Activated T-cell treated with anti-CD3 and anti-CD28 coated beads, Interleukin-2, amount 50 U/mL, for 48 hours (primary cell): ENCODE data around the gene COL4A1.

Experiments
- DNase-seq, 2 experiments: peaks; one replicate each; pipeline ENCODE4 v3.0.0-alpha.2; 2020

Gene COL4A1

DNA sequence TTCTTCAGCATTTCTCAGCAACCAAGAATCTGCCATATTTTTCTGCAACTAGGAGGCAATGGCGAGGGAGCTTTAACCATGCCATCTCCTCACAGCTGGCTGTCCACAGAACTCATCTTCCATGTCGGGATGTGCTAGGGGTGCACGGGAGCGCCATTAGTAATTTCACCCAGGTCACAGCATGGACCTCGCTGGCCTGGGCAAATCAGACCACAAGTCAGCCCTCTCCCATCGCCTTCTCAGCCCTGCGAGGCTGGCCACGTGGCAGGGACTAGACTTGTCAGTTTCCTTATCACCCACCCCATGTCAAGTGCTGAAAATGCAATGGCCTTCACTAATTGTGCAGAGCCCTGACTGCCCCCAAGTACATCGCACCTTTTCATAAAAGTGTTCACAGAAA is 15.7 kb downstream of the COL4A1 start:
- no peak for DNase-seq

GRCh38 chr13:110290826-110291225 is 16.1 kb downstream of the COL4A1 start:
- no peak for DNase-seq

DNA sequence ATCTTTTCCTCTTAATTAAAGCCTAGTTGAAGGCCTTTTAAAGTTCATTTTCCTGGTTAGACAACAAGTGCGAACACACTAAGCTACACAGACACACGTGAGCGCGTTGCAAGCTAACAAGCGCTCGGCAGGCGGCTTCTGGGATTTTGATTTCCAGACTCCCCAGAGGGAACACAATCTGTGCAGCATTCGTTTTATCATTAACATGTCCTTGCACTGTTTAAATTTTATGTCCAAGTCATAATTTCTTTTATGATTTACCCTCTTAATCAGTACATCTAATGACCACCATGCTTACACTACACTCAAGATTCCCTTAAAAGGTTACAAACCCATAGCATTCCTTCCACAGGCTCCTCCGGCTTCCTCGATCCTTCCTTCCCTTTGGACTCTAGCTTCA is 16.8 kb downstream of the COL4A1 start:
- no peak for DNase-seq

GRCh38 chr13:110289661-110290060 is 17.3 kb downstream of the COL4A1 start:
- DNase-seq: no peak

DNA sequence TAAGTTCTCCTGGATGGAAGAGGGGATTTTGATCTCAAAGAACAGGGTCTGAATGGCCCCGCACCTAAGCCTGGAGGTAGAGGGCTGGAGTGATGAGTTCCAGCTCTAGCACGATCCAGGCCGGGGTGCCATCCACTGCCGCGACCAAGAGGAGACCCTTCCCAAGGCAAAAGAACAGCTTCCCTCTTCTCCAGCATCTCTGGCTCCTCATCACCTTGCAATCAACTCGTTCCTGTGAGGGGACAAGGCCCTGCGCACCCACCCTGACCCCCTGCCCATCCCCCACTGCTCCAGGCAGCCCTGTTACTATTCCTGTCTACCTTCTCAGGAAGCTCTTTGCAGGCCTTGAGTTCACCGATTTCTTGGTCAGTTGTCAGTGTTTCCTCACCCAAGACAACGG is 17.8 kb downstream of the COL4A1 start:
- DNase-seq: no peak

GRCh38 chr13:110286833-110287819 is 19.8 kb downstream of the COL4A1 start:
- no peak for DNase-seq

DNA sequence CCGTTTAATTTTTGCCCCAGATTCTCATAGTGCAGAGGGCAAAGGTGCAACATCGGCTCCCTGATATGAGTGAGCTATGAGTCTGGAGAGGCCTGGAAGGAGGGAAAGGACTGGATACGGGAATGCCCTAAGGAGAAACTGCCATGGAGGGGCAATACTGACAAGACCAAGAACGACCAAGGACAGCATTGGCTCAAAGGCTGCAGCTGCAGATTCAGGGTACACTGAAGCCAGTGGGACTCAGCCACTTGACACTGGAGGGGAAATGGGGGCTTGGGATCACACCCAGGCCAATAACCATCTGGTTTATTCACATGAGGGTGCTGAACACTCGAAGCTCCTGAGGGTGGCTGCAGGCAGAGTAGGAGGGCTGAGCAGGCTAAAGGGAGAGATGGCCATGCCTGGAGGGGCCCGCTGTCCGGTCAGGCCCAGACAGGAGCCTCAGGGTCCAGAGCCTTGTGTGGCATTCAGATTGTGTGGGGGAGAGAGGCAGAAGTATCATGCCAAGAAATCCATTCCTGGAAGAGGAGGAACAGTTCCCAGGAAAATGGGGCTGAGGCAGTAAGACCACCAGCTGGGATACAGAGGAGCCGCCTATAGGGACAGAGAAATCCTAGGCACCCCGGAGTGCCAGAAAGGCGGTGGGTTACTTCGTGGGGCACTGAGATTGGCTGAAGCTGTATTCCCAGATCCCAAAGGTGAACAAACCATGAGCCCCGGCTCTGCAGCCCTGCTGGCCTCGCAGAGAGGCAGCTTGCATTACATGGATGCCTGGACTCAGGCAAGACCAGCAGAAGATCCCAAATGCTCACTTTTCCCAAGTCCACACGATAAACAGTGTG is 20.7 kb downstream of the COL4A1 start:
- DNase-seq: no peak

- DNase-seq: no peak
Observed at GRCh38 chr13:110284779-110285484, 22.0 kb downstream of the COL4A1 start.

DNA sequence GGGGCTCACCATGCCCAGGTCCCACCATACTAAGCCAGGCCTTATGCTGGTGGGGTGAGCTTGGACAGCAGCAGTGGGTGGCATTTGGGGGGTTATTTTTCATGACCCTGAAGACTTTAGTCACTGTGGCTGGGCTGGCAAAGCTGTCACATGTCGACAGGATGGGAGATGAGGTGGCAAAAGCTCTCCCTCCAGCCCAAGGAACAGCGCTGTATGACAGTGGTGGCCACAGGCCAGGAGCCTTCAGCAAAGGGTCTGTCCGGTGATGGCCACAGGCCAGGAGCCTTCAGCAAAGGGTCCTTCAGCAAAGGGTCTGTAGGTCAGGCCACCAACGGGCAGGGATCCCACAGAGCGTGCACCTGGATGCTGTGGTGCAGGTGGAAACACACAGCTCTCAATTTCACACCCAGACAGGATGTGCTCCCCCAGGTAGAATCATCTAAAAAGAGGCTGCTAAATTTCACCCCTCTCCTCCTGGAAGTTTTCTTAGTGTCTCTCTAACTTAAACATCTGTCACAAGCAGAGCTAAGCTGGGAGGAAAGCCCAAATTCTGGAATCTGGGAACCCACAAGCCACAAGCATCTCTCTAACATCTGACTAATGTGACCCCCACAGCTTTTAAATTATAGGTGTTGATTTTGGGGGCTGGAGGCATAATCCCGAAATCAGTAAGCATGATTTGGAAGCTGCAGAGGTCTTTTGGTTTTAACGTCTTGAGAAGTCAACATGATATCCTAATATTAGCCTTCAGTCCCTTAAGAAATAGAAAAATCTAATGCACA is 23.0 kb downstream of the COL4A1 start:
- DNase-seq: no peak

DNA sequence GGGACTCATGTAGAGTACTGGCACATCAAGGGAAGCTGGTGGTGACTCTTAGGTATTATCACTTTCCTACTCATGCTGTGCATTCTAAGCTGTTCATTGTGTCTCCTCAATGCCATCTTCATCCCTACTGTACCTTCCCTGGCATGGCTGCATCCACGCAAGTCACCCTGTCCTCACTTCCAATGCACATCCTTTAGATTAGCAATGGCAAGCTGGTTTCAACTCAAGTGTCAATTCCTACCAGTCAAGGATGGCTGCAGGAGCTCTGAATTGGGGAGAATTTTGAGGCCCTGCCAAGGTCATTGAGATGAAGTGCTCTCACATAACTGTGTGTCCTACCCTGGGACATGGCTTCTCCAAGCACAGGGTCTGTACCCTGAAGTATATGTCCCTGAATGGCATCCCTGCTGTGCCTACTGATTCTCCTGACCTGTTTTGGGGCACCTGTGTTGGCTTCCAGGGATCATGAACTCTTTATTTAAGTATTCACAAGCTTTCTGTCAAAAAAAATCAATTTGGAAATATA is 24.6 kb downstream of the COL4A1 start:
- DNase-seq: no peak

- DNase-seq: no peak
Observed at GRCh38 chr13:110281736-110282135, 25.2 kb downstream of the COL4A1 start.

DNA sequence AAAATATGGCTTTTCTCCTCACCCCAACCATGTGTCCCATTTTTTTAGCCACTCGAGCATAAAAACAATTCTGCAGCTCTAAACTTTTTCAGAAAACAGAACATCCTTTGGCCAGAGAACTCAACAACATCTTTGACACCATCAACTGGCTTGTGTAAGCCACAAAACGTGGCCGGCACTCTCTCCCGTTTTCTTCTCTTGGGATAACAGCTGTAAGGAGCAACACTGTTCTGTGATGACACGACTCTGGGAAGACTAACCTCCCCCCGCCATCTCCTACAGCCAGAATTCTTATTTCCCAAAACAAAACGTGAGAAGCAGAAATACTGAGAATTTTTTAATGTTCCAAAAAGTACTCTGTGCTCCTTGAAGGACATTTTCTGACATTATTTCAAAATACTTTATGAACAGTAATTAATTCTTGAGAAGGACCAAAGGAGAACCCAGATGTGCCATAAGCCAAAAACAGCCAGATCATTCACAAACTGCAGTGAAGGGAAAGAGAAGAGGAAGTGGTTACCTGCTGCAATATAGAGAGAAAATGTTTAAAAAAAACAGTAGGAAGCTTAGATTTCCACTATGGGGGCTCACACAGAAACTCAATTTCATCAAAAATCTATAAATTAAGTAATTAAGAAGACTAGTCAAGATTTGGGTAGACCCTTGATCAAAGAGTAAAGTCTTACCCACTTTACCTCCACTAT is 25.8 kb downstream of the COL4A1 start:
- DNase-seq: no peak

GRCh38 chr13:110280231-110280813 is 26.6 kb downstream of the COL4A1 start:
- DNase-seq: no peak

- no peak for DNase-seq
Observed at GRCh38 chr13:110279684-110280083, 27.3 kb downstream of the COL4A1 start.

DNA sequence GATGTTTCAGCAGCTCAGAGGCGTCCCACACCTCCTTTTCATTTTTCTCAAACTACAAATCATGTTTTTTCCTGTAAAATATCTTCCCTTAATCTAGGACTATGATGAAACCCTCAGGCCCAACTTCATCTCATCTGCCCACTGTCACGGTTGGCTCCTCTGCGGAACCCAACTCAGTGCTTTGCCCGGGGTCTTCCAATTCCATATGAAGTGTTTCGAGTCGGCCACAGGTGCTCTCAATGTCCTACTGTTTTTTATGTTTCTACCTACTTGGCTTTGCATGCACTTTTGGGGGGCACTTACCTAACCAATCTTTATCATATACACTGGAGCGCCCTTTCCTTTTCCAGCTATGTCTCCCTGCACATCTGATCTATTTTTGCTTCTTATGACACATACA is 28.1 kb downstream of the COL4A1 start:
- DNase-seq: no peak

- DNase-seq: no peak
Observed at GRCh38 chr13:110277357-110277975, 29.5 kb downstream of the COL4A1 start.

- DNase-seq: no peak
Observed at GRCh38 chr13:110276553-110276950, 30.4 kb downstream of the COL4A1 start.

GRCh38 chr13:110275931-110276552 is 30.9 kb downstream of the COL4A1 start:
- DNase-seq: no peak

DNA sequence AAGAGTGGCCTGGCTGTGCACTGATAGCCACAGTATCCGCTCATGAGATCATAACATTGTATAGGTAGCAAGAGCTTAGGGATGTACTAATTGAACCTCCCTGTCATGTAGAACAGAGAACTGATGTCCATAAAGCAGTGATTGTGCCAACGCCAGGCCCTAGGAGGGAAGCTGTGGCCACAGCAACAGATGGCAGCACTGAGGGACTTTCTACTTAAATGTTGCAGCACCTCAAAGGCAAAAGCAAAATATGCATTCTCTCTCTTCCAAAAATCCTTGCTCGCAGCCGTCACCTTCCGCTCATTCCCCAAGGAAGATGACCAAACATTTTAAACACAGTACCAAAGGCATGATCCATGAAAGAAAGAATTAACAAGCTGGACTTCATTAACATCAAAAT is 32.3 kb downstream of the COL4A1 start:
- no peak for DNase-seq

GRCh38 chr13:110273254-110273653 is 33.7 kb downstream of the COL4A1 start:
- DNase-seq: no peak
